B cell (primary cell): ENCODE measurements around the gene NMUR2.

Experiments
- CTCF ChIP-seq: fragments of 200-600 bp; IDR thresholded peaks from one replicate; pipeline ENCODE4 v1.8.0; 2022; ENCODE audit warnings: antibody characterized with exemption, mild to moderate bottlenecking
- EZH2 ChIP-seq: IDR thresholded peaks from 2 replicates; pipeline ENCODE4 v1.6.1; 2012; ENCODE audit warnings: borderline replicate concordance, low read depth, mild to moderate bottlenecking, moderate library complexity, low read length; ENCODE audit not compliant: insufficient read depth, poor library complexity, severe bottlenecking

- TF ChIP-seq CTCF (no peak), EZH2 (no peak)
These were observed 40.9 kb downstream of the NMUR2 start for GRCh38 chr5:152364172-152364571.
